Left colon (tissue), 2 donors: Measurements from ENCODE around the gene EFL1. TPM values are rescaled to one million over a fixed set of nuclear protein-coding genes. Genes with fewer than 3 reads are reported as not detected.
"Not testable (repeated sequence)": the region's sequence is repeated elsewhere in the genome, so short reads cannot be mapped to it uniquely, and the experiment has no call there.

Source experiments
- ATAC-seq: fragments of 200-7000 bp; cut with Tn5 transposase; one replicate; pipeline ENCODE4 v1.9.1; 2020; ENCODE audit warnings: mild to moderate bottlenecking, moderate library complexity
- DNase-seq, 2 donors: peaks; one replicate each; pipeline ENCODE4 v3.0.0-alpha.2; 2020
- intact Hi-C, 2 donors: fragments of 100-400 bp; cut with DNase I in 1 of 2; cut with micrococcal nuclease in 1 of 2; formaldehyde crosslinking; loops; one replicate each; pipeline versions ENCODE4 v1.11.2 to v1.14.0; 2022; cut with DNase I, micrococcal nuclease
- total RNA-seq, 2 donors: library from RNA; stranded (reverse); fragmentation: NEBNext Ultra II Directional; extraction: Animal tissue kit (Norgen Biotek cat#: 25700); gene quantifications; one replicate each; pipeline ENCODE4 v1.2.1, GENCODE V29; 2021
- donor health status: DM: no; HTN: no; CAD: no.
- donor health status: DM: yes; HTN: yes; CAD: no.

Gene EFL1
- total RNA-seq, 2 donors from 2014 or later: 32.2 to 48.0 TPM

DNA sequence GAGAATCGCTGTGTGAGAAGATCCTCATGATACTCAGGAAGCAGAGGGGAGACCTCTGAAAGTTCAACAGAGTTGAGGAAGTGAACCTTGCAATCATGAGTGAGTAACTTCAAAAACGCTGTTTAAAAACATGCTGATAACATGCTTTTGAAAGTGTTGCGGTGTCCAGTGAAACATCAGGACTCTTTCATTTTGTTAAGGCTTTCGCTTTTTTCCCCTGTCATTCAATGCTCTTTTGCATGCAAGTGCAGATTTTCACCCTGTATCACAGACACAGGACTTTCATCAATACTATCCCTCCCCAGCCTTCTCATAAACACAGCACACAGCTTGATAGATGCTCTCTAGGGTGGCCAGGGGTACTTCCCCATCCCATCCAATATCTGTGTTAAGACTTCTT is 23.9 kb upstream of the EFL1 start:
- intact Hi-C loops, ATAC-seq, DNase-seq: not testable (repeated sequence)

DNA sequence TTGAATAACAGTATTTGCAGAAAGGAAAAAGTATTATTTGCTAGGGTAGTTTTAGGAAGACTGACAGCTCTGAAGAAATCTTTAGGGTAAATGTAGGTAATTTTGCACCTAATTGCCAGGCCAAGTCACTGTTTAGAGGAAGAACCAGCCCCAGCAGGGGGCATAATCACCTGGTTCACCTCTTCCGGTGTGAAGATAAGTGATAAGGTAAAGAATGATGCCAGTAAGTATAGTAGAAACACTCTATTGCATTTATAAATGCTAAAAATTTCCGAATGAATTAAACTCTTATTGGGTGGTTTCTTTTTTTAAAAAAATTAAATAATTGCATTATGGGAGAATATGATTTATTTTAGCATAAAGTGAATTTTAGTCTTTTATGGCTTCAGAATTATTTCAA is 21.8 kb upstream of the EFL1 start:
- DNase-seq, ATAC-seq, intact Hi-C loops: not testable (repeated sequence)

DNA sequence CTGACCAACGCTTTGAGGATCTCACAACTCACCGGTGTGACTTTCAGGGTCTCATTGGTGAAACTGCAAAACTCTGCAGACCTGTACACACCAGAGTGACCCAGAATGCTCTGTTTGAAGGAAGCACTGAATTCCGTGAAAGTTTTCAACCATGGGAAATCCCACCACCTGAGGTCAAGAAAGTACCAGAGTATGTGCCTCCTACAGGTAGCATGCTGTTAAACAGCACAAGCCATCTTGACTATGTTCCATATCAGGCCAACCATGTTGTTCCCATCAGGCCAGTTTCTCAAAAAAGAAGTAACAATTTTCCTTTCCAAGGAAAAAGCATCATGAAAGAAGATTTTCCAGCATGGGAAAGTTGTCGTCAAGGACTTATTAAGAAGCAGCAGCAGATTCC is 19.9 kb upstream of the EFL1 start:
- DNase-seq, ATAC-seq, intact Hi-C loops: not testable (repeated sequence)

DNA sequence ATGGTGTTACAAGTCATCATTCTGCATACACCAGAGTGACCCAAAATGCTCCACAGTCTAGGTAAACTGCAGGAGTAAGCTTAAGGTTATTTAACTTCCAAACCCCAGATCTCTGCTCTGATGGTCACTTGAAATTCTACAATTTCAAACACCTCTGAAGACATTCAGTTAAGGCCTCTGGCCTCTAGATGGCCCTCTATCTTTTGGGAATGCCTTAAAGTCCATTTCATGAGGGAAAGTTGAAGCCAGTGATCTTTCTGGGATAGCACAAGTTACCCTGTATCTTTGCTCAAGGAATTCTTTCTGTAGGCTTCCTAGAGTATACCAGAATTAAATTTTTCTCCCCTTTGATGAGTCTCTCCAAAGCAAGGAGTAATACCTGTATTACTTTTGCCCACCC is 18.7 kb upstream of the EFL1 start:
- peak; percentile 30 for ATAC-seq
- DNase-seq, intact Hi-C loops: not testable (repeated sequence)

DNA sequence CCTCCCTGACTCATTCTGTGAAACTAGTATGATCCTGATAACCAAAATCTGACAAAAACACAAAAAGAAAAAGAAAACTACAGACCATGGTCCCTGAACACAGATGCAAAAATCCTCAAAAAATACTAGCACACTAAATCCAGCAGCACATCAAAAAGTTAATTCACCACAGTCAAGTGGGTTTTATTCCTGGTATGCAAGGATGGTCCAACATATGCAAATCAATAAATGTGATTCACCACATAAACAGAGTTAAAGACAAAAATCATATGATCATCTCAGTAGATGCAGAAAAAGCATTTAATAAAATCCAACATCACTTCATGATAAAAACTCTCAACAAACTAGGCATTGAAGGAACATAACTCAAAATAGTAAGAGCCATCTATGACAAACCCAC is 12.9 kb upstream of the EFL1 start:
- intact Hi-C loops: no loop called here
- ATAC-seq (no peak), DNase-seq (no peak)

DNA sequence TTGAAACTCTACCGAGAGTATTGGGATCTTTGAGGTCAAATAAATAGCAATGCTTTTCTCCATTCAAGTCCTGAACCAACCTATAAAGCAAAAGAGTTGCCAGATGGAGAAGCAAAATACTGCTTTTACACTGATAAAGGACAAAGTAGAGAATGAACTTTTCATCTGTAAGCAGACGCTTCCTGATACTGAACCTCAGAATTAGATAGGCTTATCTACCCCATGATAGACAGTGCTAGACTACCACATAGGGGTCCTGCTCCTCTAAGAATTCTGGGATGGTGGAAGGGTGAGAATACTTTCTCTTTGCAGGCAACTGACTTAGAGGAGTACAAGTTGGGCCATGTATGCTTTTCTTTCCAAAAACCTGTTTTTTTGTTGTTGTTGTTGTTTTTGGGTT is 9.6 kb upstream of the EFL1 start:
- ATAC-seq: no peak
- no peak for DNase-seq
- intact Hi-C loops: no loop called here

DNA sequence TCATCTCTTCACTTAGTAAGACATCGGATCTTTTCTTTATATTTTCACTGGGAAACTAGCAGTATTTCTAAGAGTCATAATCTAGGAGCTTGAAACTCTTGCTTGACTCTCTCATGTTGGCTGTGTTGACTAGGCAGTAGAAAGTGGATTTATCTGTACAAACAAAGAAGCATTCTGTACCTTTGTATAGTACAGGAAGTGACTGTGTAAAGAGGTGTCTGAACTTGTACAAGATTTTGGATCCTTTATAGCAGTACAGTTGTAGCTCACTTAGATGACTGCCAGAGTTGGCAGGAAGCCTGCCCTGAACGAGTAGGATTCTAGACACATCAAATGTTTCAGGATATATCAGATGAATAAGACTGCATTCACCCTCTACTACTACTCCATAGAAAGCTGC is 5.9 kb upstream of the EFL1 start:
- intact Hi-C loops, DNase-seq: not testable (repeated sequence)

DNA sequence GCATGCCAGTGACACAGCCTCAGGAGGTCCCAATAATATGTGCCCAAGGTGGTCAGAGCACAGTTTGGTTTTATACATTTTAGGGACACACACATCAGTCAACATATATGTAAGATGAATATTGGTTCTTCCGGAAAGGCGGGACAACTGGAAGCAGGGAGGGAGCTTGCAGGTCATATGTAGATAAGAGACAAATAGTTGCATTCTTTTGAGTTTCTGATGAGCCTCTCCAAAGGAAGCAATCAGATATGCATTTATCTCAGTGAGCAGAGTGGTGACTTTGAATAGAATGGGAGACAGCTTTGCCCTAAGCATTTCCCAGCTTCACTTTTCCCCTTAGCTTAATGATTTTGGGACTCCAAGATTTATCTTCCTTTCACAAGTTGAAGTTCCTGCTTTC is 4.6 kb upstream of the EFL1 start:
- intact Hi-C loops, ATAC-seq, DNase-seq: not testable (repeated sequence)

More for the DNA sequence above, 5.9 kb upstream of the EFL1 start:
- not testable (repeated sequence) for ATAC-seq

DNA sequence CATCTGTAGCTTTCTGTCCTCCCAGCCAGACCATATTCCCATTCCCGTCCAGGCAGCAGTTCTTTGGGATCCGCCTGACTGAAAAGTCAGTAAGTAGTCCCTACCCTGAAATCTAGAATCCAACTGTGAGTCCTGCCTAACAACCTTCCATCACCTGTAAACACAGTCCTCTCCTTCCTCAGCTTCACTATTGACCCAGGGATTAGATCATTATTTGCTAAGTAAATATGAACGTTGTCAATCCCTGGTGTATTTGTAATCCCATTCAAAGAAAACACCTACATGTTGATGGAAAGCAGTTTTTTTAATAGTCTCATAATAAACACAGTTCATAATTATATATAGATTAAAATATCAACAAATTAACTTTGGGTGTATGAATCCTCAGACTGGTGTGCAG is 816 bp upstream of the EFL1 start:
- intact Hi-C loops: no loop called here
- peak; percentile 40 for ATAC-seq
- no peak for DNase-seq

DNA sequence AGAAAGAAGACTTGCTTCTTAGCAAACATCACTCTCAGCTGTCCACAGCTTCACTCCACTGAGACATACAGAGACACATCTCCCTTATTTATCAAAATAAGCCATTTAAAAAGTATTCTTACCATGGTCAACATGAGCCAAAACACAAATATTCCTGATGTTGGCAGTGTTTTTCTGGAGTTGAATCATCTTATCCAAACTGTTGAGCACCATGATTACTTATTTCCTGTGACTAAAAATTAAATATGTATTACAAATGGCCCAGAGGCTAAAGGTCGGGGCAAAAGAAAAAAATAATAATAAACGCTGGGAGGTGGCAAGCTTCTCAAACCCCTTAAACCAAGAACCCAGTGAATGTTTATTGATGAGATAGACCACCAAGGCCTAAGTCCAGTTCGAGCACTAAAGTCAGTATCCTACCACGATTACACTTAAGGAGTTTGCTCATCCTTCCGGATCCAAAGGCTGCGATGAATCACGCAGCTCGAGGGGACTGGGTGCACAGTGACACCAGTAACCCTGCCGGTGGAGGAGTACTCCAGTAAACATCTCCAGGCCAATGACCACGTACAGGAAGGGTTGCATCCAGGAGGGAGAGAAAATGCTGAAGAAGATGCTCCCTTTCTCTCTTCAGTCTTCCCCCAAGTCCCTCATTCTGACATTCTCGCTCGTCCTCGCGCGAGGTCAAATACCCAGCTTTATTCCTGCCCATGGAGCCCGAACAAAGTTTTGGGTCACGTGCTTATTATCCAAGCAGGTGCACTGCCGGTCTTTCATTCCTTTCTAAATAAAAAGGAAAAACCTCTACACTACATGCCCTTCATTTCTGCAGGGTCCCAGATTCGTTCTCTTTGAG is 740 bp downstream of the EFL1 start:
- DNase-seq (peak; percentile 51 to 62), ATAC-seq (peak; percentile 78)
- intact Hi-C loops: not testable (repeated sequence)

DNA sequence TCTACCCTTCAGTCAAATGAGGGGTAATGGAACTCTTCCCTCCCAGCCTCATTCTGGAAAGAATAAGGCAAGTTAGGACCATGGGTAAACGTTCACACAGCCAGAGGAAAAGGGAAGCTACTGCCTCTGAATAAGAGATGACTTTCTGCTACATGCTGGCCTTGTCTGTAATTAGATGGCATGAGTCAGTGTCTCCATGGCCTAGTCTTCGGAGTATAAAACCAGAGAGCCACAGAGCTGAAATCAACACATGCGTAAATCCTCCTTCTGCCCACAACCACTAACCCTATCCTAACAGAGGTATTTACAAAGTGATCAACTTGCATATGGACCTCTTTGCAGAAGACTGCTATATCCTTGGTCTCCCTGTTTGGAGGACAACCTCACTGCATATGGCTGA is 14.3 kb downstream of the EFL1 start:
- intact Hi-C loops, DNase-seq, ATAC-seq: not testable (repeated sequence)

DNA sequence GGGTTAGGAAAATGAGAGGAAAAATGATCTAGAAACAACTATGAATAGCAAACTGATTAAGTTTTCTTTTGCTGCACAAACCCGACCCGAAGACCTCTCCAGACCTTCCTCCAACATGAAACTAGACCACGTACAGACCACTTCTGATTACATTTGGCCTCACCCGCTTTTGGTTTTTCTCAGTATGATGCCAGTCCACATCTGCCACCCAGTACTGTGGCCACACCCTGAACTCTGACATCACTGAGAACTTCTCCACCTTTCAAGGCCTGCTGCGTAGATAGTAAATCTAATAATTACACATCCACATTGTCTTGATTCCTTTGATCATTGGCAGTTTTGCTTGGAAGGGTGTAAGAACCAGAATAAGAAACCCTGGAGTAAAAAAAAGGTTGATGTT is 16.6 kb downstream of the EFL1 start:
- DNase-seq, ATAC-seq, intact Hi-C loops: not testable (repeated sequence)

DNA sequence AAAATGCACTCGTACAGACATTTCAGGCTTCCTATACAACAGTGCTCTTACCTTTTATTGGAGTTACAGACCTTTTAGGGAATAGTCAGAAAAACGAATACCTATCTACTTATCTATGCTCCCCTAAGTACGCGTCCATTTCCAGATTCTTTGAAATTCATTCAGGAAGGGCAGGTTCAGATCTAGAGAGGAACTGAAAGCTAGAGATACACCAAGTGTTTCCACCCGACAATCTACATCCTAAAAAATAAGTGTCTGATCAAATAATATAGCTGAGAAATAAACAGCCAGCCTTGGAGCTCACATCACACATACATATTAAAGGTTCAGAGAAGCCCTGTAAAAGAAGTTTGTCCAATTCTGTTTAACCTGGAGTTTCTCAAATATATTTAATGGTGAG is 18.9 kb downstream of the EFL1 start:
- ATAC-seq, intact Hi-C loops, DNase-seq: not testable (repeated sequence)

DNA sequence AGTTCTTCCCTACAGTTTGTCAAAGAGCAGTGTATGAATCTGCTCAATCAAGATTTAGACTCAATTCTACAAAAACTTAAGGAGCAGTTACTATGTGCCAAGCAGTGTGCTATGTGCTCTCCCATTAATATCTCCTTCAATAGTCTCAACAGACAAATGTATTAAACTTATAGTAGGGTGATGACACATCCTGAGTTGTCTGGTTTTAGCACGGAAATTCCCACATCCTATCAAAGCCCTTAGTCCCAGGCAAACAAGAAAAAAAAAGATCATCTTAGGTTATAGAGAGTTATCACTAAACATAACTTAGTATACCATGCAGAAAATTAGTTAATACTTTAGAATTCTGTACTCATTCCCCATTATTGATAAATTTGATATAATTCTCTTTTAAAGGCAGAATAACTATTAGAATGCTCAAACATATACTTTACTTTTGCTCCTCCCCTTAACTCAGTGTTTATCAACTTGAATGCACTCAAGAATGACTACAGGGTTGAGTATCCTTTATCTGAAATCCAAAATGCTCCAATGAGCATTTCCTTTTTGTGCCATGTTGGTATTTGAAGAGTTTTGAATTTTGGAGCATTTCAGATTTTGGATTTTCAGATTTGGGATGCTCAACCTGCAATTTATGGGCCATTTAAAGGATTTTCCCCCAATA is 20.6 kb downstream of the EFL1 start:
- ATAC-seq, DNase-seq, intact Hi-C loops: not testable (repeated sequence)

DNA sequence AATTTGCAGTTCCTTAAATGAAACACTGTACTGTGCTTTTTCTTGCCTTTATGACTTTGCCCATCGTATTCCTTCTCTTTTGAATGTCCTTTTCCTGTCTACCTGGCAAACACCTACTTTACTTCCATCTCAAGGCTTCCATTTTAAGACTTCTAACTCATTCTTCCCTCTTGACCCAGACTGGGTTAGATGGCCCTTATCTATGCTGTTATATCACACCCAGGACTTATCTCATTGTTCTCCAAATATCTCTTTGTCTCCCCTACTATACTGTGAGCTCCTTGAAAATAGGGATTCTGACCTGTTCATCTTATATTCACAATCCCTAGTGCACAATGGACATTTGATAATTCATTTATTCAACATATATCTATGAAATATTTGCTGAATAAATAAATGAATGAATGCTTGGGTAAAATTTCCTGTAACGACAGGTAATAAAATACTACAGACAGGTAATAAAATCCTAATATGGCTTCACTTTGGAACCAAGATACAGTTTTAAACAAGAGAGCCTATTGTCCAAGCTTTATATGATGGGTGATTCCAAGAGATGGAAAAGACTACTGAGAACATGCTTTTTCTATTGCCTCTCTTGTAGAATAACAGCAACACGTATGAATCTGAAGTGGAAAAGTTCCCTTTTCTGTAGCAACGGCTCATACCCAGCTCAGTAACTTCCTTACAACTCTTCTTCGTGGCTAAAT is 22.7 kb downstream of the EFL1 start:
- intact Hi-C loops: no loop called here
- ATAC-seq (peak; percentile 75), DNase-seq (no peak)

DNA sequence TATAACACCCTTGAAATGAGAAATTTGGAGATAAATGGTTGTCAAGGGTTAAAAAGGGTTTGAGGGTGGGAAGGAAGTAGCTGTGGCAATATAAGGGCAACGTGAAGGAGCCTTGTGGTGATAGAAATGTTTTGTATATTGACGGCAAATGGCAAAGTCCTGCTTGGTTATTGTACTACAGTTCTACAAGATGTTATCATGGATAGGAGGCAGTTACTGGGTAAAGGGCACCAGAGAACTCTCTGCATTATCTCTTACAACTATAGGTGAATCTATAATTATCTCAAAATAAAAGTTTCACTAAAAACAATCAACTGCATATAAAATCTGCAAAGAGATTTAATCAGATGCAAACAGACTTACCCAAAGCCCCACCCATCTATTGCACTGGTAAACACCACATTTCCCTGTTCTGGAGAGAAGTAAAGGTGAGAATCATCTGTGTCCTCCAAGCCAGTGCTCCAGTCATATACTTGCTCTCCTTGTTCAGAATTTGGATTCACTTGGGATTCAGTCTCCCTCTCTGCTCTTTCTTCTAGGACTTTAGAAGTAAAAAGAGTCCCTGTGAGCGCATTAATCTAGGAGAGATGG is 24.5 kb downstream of the EFL1 start:
- ATAC-seq: peak; percentile 75
- DNase-seq, intact Hi-C loops: not testable (repeated sequence)

DNA sequence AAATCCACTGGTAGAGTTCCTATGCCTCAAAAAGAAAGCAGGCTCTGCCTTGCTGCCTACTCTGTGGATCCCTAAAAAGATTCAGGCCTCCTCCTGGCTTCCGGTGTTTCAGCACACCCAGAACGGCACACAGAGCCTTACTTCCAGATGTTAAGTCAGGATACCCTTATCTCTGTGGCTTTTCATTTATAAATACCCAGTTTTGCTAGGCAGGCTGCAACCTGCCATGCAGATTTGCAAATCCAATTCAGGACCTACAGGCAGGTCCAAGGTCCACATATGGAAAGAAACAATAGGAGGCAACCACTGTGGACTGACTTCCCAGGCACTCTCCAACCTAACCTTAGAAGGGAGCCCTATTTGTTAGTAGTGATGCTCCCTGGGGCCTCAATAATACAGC is 30.7 kb downstream of the EFL1 start:
- intact Hi-C loops: no loop called here
- ATAC-seq (peak; percentile 87), DNase-seq (no peak)

DNA sequence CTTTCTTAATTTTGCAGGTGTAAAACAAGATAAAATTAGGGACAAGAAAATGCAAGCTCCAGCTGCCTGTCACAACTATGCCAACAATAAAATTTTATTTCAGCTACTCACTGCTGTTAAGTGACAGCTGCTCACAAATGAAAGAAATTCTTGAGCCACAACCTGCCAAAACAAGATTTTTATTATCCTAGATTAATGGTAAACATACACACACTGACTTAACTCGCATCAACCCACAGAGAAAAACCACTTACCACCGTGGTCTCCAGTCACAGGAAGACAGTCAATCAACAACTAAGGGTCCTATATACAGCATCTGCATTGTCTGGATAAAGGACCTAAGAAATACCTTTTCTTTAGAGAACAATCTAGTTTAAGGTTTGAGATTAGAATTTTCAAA is 31.3 kb downstream of the EFL1 start:
- intact Hi-C loops: no loop called here
- ATAC-seq (peak; percentile 74), DNase-seq (no peak)

DNA sequence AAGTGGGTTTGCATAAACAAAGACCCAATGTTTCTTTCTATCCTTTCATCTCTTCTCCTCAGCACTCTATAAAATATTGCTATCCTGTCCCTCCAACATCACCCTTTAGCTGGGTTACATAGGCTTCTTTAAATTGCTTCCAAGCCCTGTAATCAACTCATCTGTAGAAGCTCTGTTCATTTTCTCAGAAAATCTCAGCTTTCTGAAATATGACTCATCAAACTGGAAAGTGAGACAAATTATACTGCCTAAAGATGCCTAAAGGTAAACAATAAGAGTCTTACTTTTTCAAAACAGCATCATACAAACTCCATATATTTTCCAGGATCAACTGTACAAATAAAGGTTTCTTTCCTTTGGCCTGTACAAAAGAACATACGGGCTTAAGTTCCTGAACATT is 33.8 kb downstream of the EFL1 start:
- DNase-seq (no peak), ATAC-seq (no peak)
- intact Hi-C loops: no loop called here
